Measurements from ENCODE around the gene LPCAT1.
"Not testable (repeated sequence)": the region's sequence is repeated elsewhere in the genome, so short reads cannot be mapped to it uniquely, and the experiment has no call there.

GRCh38 chr5:1514819-1515310 is 8.9 kb downstream of the LPCAT1 start:
- TF ChIP-seq CTCF, POLR2A (IDR thresholded peaks at IDR 0.05): not testable (repeated sequence)

Data from testis (tissue), 2 donors.